Activated gamma-delta T cell treated with anti-CD3 and anti-CD28 coated beads, Interleukin-2, amount 50 U/mL, for 16 hours (primary cell): ENCODE measurements around the gene UROD.
"Not testable (repeated sequence)": the region's sequence is repeated elsewhere in the genome, so short reads cannot be mapped to it uniquely, and the experiment has no call there.

Experiments used
- DNase-seq: peaks from one replicate; pipeline ENCODE4 v3.0.0-alpha.2; 2020; ENCODE audit warnings: low read depth

UROD gene

GRCh38 chr1:45011837-45012638 lies at the start of gene UROD:
UROD (plus strand) TSS chr1:45012254; CDS start chr1:45012266, 12 bp downstream.
- DNase-seq: peak; percentile 84

DNA sequence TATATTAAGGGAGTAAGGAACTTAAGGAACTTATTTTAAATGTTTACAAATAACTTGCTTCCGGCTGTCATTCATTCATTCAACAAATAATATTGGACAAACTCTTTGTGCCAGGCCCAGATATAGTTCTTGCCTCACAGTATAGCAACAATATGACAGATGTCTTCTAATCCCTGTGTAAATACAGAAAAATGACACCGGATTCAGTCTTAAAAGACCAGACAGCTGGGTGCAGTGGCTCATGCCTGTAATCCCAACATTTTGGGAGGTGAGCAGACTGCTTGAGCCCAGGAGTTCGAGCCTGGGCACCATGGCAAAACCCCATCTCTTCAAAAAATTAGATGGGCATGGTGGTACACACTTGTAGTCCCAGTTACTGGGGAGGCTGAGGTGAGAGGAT lies 49.3 kb upstream of the UROD start:
- DNase-seq: no peak

DNA sequence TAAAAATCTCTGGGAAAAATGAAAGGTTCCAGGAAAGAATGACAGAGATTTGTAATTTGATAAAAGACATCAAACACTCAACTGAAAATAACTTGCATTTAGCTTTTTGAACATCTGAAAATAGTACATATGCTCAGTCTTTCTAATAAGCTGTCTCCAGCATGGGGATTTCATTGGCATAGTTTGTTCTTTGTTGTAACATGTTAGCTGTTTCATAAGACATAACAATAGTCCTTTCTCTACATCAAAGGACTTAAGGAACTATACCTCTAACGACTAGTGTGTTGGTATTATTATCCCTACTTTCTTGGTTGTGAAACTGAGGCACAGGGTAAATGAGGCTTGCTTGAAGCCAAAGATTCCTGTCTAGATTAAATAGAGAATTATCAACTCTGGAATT lies 47.7 kb upstream of the UROD start:
- DNase-seq: no peak

DNA sequence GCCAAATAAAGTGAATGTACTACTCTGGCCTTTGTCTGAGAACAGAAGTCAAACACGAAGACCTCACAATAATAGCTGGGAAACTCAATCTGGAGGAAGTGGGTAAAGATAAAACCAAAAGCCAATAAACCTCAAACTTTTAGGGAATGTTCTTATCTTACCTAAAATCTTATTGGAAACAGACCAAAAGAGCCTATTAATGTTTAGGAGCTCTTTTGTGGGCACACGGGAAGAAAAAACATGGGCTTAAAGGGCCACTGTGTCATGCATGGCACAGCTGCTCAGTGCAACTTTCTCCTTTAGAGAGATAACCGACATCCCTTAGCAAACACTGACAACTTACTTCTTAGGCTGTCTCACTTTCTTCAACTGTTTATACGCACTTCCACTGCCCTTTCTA lies 41.7 kb upstream of the UROD start:
- no peak for DNase-seq

- DNase-seq: no peak
These were observed 38.4 kb upstream of the UROD start for GRCh38 chr1:44973645-44974044.

GRCh38 chr1:44976252-44976651 lies 35.8 kb upstream of the UROD start:
- no peak for DNase-seq

DNA sequence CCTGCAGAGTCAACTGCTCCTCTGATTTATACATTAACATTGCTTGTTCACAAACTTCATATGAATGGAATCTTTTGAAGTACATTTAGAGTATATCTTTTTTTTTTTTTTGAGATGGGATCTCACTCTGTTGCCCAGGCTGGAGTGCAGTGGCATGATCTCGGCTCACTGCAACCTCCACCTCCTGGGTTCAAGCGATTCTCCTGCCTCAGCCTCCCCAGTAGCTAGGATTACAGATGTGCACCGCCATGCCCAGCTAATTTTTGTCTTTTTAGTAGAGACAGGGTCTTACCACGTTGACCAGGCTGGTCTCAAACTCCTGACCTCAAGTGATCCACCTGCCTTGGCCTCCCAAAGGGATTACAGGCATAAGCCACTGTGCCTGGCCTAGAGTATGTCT lies 34.7 kb upstream of the UROD start:
- not testable (repeated sequence) for DNase-seq

GRCh38 chr1:44985747-44986359 lies 26.2 kb upstream of the UROD start:
- no peak for DNase-seq

- no peak for DNase-seq
These were observed 23.4 kb upstream of the UROD start for GRCh38 chr1:44988531-44989156.

- DNase-seq: no peak
These were observed 17.6 kb upstream of the UROD start for GRCh38 chr1:44994309-44994898.

- DNase-seq: no peak
These were observed 16.4 kb upstream of the UROD start for GRCh38 chr1:44995467-44996238.

- DNase-seq: no peak
These were observed 12.8 kb upstream of the UROD start for GRCh38 chr1:44999232-44999631.

- no peak for DNase-seq
These were observed 11.0 kb upstream of the UROD start for GRCh38 chr1:45001011-45001481.

DNA sequence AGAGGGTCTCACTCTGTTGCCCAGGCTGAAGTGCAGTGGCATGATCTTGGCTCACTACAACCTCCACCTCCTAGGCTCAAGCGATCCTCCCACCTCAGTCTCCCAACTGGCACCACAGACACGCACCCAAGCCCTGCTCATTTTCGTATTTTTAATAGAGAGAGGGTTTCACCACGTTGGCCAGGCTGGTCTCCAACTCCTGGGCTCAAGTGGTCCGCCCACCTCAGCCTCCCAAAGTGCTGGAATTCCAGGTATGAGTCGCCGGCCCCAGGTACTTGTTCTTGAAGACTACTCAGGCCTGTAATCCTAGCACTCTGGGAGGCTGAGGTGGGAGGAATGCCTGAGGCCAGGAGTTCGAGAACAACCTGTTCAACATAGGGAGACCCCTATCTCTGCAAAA lies 10.5 kb upstream of the UROD start:
- DNase-seq: not testable (repeated sequence)

GRCh38 chr1:45002650-45003645 lies 9.1 kb upstream of the UROD start:
- no peak for DNase-seq

DNA sequence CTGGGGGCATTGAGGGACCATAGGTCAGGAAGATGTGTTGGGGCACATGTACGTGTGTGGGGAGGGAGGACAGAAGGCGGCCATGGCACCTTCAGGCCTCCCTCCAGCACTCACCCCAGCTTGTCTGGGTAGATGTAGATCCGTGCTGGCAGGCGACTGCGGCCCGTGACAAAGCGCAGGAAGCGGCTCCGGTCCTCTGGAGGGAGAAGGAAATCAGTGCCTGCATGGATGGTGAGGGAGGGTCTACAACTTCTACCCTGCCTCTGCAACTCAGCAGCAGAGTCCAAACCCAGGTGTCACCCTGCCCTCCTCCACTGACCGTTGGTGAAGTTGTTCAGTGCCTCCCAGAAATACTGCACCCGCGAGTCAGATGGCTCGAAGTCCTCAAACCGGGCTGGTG lies 8.3 kb upstream of the UROD start:
- no peak for DNase-seq

GRCh38 chr1:45004281-45004920 lies 7.7 kb upstream of the UROD start:
- DNase-seq: no peak

DNA sequence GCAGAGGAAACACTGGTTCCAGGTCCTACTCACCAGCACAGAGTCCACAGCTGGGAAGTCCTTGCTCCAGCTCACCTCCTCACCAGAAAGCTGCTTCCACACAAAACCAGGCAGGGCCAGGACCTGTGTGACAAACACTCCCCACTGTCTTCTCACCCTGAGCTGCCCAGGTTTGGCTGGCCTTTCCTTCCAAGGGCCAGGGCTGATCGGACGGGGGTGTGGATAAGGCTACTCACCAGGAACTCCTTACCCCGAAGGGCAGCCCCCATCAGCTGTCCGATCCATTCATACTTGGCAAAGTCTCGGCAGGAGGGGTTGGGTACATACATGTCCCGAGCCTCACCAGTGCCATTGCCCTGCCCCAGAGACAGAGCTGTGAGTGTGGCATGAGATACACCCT lies 6.3 kb upstream of the UROD start:
- DNase-seq: no peak

- no peak for DNase-seq
These were observed 4.7 kb upstream of the UROD start for GRCh38 chr1:45007311-45007710.

DNA sequence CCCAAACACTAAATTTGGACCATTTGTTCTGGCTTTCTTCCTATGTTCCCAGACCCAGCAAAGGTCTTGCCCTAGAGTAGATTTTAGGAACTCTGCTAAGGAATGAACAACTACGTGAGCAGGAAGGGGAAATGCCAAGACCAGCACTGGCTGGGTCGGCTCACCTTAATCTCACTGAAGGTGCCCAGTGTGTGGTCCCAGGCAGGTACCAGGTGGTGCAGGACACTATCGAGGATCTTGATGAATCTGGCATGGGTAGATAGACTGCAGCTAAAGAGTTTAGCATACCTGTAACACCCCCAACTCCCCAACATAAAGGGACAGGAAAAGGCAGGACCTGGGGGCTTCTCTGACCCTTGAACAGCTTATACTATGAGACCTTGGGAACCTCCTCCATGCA lies 4.0 kb upstream of the UROD start:
- no peak for DNase-seq
